Gastroesophageal sphincter (tissue), 3 donors: ENCODE data around the gene TNFRSF8.

Source experiments
- POLR2A ChIP-seq, 2 donors: fragments of 450-650 bp; IDR thresholded peaks; one replicate each; pipeline ENCODE4 v1.6.1; 2017; ENCODE audit warnings: antibody characterized with exemption in 2 of 2, mild to moderate bottlenecking in 2 of 2, moderate library complexity in 1 of 2
- POLR2AphosphoS5 ChIP-seq: sonication (generic); formaldehyde crosslinking; IDR thresholded peaks from one replicate; pipeline ENCODE4 v1.6.1; 2017; ENCODE audit warnings: antibody characterized with exemption
- TF ChIP-seq, protein P1 (sequence below), 4 experiments: fragments of 200-600 bp in 2 of 4; fragments of 450-650 bp in 2 of 4; sonication (generic) in 1 of 4; IDR thresholded peaks; one replicate each; pipeline ENCODE4 v1.5.1; 2017 to 2019; ENCODE audit warnings: antibody characterized with exemption in 4 of 4, mild to moderate bottlenecking in 2 of 4, moderate library complexity in 2 of 4

DNA sequence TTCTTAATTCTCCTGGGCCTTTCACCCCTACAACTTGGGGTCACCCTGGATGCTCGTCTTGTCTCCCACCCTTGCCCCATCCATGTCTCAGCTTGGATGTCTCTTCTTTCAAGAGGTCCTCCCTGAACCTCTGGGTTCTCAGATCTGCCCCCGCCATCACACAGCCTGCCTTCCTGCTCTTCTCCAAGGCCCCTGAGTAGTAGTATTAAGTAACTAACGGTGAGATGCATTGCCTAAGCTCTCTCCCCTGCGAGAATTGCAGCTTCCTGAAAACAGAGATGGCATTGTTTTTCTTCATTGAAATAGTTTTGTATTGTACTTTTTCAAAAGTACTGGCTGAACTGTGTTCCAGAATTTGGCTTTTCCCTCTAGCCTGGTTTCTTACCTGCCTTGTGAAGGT is 27.8 kb upstream of the TNFRSF8 start:
- TF ChIP-seq, protein P1, sequence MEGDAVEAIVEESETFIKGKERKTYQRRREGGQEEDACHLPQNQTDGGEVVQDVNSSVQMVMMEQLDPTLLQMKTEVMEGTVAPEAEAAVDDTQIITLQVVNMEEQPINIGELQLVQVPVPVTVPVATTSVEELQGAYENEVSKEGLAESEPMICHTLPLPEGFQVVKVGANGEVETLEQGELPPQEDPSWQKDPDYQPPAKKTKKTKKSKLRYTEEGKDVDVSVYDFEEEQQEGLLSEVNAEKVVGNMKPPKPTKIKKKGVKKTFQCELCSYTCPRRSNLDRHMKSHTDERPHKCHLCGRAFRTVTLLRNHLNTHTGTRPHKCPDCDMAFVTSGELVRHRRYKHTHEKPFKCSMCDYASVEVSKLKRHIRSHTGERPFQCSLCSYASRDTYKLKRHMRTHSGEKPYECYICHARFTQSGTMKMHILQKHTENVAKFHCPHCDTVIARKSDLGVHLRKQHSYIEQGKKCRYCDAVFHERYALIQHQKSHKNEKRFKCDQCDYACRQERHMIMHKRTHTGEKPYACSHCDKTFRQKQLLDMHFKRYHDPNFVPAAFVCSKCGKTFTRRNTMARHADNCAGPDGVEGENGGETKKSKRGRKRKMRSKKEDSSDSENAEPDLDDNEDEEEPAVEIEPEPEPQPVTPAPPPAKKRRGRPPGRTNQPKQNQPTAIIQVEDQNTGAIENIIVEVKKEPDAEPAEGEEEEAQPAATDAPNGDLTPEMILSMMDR (IDR thresholded peaks at IDR 0.05), result no peak
- TF ChIP-seq POLR2A (IDR thresholded peaks at IDR 0.05) (no peak), POLR2AphosphoS5 (no peak)
